GM18861 (cell line): Measurements from ENCODE around the gene AZI2.
A peak's percentile ranks its signal among the peaks of the same experiment; 100 is the strongest.

ENCODE experiments used
- ATAC-seq: cut with Tn5 transposase; IDR thresholded peaks from one replicate; pipeline ENCODE4 v1.9.1; 2021; ENCODE audit not compliant: unreplicated experiment

Gene AZI2

GRCh38 chr3:28308196-28308595 is 40.4 kb downstream of the AZI2 start:
- no peak for ATAC-seq

GRCh38 chr3:28301688-28302087 is 46.9 kb downstream of the AZI2 start:
- no peak for ATAC-seq

GRCh38 chr3:28300345-28300962 is 48.2 kb downstream of the AZI2 start:
- no peak for ATAC-seq

GRCh38 chr3:28299705-28300104 is 48.9 kb downstream of the AZI2 start:
- ATAC-seq, result no peak

- ATAC-seq, result no peak
Observed at GRCh38 chr3:28295898-28296490, 52.6 kb downstream of the AZI2 start.

- no peak for ATAC-seq
Observed at GRCh38 chr3:28294667-28295413, 53.8 kb downstream of the AZI2 start.

- no peak for ATAC-seq
Observed at GRCh38 chr3:28292622-28293021, 56.0 kb downstream of the AZI2 start.

GRCh38 chr3:28291577-28291976 is 57.0 kb downstream of the AZI2 start:
- ATAC-seq, result no peak

GRCh38 chr3:28290863-28291300 is 57.7 kb downstream of the AZI2 start:
- ATAC-seq, result no peak

- ATAC-seq, result no peak
Observed at GRCh38 chr3:28287046-28287445, 61.6 kb downstream of the AZI2 start.

- ATAC-seq, result peak; percentile 95
Observed at GRCh38 chr3:28286595-28286994, 62.0 kb downstream of the AZI2 start.

- ATAC-seq, result no peak
Observed at GRCh38 chr3:28280781-28281180, 67.8 kb downstream of the AZI2 start.

- no peak for ATAC-seq
Observed at GRCh38 chr3:28279770-28280169, 68.9 kb downstream of the AZI2 start.

GRCh38 chr3:28278918-28279317 is 69.7 kb downstream of the AZI2 start:
- no peak for ATAC-seq

GRCh38 chr3:28273837-28274236 is 74.8 kb downstream of the AZI2 start:
- ATAC-seq, result no peak
